ENCODE results near the gene GNAI3.

Gene GNAI3

GRCh38 chr1:109514846-109515245 is 33.6 kb upstream of the GNAI3 start:
- H3K4me3 ChIP-seq (ENCODE audit: low read depth, low read length) = no peak overlapping the region
- TF ChIP-seq CTCF (IDR thresholded peaks at IDR 0.05; ENCODE audit: low read depth, low read length, missing control alignments) = no peak
- no peak for DNase-seq (ENCODE audit: low read depth)

- TF ChIP-seq CTCF (IDR thresholded peaks at IDR 0.05; ENCODE audit: low read depth, low read length, missing control alignments) = no peak
- no peak for DNase-seq (ENCODE audit: low read depth)
- H3K4me3 ChIP-seq (ENCODE audit: low read depth, low read length) = no peak overlapping the region
Observed at GRCh38 chr1:109516872-109517271, 31.5 kb upstream of the GNAI3 start.

GRCh38 chr1:109517337-109517736 is 31.1 kb upstream of the GNAI3 start:
- no peak for DNase-seq (ENCODE audit: low read depth)
- no peak overlapping the region for H3K4me3 ChIP-seq (ENCODE audit: low read depth, low read length)
- TF ChIP-seq CTCF (IDR thresholded peaks at IDR 0.05; ENCODE audit: low read depth, low read length, missing control alignments) = no peak

- H3K4me3 ChIP-seq (ENCODE audit: low read depth, low read length) = no peak overlapping the region
- DNase-seq (ENCODE audit: low read depth) = no peak
- no peak for TF ChIP-seq CTCF (IDR thresholded peaks at IDR 0.05; ENCODE audit: low read depth, low read length, missing control alignments)
Observed at GRCh38 chr1:109521002-109521951, 27.1 kb upstream of the GNAI3 start.

GRCh38 chr1:109522026-109522425 is 26.4 kb upstream of the GNAI3 start:
- TF ChIP-seq CTCF (IDR thresholded peaks at IDR 0.05; ENCODE audit: low read depth, low read length, missing control alignments) = no peak
- DNase-seq (ENCODE audit: low read depth) = no peak
- H3K4me3 ChIP-seq (ENCODE audit: low read depth, low read length) = no peak overlapping the region

- DNase-seq (ENCODE audit: low read depth) = no peak
- no peak overlapping the region for H3K4me3 ChIP-seq (ENCODE audit: low read depth, low read length)
- TF ChIP-seq CTCF (IDR thresholded peaks at IDR 0.05; ENCODE audit: low read depth, low read length, missing control alignments) = no peak
Observed at GRCh38 chr1:109523706-109524105, 24.7 kb upstream of the GNAI3 start.

All from GM12864 (cell line).